IPS-18c (cell line): Measurements from ENCODE around the gene STX12.
"Not testable (repeated sequence)": the region's sequence is repeated elsewhere in the genome, so short reads cannot be mapped to it uniquely, and the experiment has no call there.

ENCODE experiments used
- H3K4me3 ChIP-seq: 2 replicates; pipeline ENCODE4 v1.7.0; 2013; ENCODE audit warnings: low read depth, mild to moderate bottlenecking, low read length, moderate library complexity; ENCODE audit not compliant: insufficient read depth
- H3K9me3 ChIP-seq: one replicate; pipeline ENCODE4 v1.6.1; 2013; ENCODE audit warnings: mild to moderate bottlenecking, low read length, moderate library complexity; ENCODE audit not compliant: control insufficient read depth, insufficient read depth

Gene STX12

DNA sequence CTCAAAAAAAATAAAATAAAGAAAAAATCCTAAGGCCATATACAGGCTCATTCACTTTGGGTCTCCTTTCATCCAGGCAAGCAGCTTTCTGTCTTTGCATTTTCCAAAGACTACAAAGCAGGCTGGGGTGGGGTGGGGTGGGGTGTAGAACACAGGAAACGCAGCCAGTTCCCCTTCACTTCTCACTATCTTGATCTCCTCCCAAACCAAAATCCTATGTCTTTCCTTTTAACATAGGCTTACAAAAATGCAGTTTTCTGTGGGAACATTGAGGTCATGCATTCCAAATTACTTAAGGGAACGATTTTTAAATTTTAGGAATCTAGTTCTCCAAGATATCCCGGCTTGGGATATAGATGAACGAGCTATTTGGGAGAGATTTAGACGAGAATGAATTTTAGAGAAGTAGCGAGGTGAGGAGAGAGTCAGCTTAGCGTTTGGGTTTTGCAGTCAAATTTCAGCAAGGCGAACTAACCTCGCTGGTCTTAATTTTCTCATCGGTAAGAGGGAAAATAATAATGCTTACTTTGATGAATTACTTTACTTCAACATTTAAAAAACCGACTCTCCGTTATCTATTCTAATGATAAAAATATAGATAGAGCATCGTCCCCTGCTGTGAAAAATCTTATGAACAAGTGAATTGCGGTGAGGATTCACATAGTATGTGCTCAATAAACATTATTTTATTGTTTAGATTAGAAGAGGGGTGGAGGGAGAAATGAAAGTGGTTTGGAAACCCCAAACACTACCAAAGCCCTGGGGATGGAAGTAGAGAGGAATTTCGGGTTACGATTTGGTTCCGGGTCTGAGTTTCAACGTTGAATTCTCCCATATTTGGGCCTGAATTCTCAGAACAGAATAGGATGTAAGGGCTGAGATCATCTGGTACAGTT, 735 bp upstream of the STX12 start:
- no peaks in the 10 kb centered on the region for H3K9me3 ChIP-seq

DNA sequence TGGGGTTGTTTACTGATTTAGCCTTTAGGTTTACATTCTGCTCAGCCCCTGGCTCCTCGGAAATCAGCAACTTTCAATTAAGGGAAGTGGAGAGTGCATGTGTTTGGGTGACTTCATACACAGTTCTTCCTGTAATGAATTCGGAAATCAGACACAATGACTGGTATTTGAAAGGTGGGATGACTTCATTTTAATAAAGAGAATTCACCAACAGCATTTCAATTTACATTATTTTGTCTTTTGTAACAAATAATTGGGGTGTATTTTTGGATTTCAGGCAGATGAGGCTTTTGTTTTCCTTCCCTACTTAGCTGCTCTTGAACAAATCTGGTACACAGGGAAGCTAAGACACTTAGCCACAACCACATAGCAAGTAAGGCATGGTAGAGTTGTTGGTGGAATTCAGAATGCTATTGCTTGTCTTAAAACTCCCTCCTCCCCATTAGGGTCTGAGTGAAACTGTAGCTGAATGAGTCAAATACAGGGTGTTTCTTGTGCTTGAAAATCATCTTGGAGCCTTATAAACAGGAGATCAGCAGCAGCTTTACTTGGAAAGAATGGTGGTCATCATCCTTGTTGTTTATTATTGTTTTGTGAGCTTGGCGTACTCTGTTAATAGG, 917 bp downstream of the STX12 start:
- no peaks in the 10 kb centered on the region for H3K9me3 ChIP-seq
- peak overlapping the region; percentile 97 for H3K4me3 ChIP-seq

More for the DNA sequence above, 735 bp upstream of the STX12 start:
- peak overlapping the region; percentile 97; the same call in 1 of the 2 replicates for H3K4me3 ChIP-seq

DNA sequence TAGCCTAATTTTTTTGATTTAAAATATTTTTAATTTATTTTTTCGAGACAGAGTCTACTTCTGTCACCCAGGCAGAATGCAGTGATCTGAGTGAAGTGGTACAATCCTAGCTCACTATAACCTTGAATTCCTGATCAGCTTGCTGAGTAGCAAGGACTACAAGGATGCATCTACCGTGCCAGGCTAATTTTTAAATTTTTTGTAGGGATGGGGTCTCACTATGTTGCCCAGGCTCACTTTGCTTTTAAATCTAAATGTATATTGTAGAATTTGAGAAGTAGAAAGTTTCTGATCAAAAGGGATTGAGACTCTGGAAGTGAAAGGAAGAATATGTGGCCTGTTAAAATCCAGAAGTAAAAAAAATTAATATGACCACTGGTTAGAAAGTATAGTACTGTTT, 1.6 kb downstream of the STX12 start:
- no peaks in the 10 kb centered on the region for H3K9me3 ChIP-seq
- H3K4me3 ChIP-seq: no peak overlapping the region

DNA sequence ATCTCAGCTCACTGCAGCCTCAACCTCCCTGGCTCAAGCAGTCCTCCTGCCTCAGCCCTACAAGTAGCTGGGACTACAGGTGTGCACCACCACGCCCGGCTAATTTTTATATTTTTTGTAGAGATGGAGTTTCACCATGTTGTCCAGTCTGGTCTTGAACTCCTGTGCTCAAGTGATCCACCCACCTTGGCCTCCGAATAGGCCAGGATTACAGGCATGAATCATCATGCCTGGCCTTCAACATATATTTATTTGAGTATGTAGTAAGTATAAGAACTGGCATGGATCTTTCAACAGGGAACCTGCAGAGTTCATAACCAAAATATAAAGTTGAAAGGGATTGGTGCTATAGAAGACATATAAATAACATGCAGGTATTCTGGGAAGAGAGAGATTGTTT, 2.3 kb downstream of the STX12 start:
- H3K4me3 ChIP-seq, H3K9me3 ChIP-seq: not testable (repeated sequence)

DNA sequence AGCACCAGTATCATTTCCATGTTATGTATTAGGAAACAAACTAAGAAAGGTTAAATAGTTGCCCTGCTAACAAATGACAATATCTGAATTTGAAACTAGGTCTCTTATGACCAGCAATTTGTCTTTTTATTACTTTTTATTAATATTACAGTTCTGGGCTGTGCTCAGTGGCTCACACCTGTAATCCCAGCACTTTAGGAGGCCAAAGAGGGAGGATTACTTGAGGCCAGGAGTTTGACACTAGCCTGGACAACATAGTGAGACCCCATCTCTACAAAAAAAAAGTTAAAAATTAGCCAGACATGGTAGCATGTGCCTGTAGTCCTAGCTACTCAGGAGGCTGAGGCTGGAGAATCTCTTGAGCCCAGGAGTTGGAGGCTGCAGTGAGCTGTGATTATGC, 3.3 kb downstream of the STX12 start:
- H3K4me3 ChIP-seq, H3K9me3 ChIP-seq: not testable (repeated sequence)

DNA sequence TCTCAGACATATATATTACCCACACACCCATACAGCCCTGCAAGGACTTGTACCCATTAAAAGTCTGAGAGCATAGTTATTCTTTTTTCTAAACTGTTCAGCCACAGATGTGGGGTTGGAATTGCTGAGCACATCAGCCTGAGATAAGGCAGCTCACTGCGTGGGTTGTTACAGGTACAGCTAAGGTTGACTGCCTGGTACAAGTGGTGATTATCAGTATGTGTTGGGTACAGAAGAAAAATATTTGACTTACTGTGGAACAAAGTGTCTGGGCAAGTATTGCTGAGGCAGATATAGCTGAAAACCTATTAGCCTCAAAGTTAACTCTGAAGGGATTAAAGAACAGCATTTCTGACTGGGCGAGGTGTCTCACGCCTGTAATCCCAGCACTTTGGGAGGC, 5.0 kb downstream of the STX12 start:
- Histone ChIP-seq H3K4me3 (no peak overlapping the region), H3K9me3 (no peaks in the 10 kb centered on the region)

DNA sequence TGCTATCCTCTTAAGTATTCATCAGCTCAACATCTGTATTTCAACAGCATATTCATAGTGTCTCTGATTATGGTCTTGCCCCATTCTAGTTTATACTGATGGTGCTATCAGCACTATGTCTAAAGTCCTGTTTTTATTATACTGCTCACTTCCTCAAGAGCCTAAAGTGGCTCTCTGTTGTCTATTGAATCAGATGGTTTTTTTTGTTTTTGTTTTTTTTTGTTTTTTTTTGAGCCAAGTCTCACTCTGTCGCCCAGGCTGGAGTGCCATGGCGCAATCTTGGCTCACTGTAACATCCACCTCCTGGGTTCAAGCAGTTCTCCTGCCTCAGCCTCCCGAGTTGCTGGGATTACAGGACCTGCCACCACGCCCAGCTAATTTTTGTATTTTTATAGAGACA, 6.1 kb downstream of the STX12 start:
- H3K4me3 ChIP-seq: no peak overlapping the region
- H3K9me3 ChIP-seq: no peaks in the 10 kb centered on the region

DNA sequence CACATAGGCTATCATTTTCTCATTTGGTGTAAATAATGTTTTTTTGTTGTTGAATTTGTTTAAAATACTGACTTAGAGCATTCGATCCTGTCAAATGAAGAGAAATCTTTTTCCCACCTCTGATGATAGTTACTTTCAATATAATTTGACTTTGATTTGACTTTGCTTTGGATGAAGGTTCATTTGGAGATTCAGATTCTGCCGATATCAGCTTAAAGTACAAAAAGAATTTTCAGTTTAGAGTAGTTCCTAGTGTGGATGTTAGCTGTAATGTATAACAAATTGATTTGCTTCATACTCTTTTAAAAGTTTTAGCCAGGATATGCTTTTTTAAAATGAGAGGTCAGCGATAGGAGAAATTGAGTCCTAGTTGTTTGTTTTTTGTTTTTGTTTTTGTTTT, 9.9 kb downstream of the STX12 start:
- Histone ChIP-seq H3K9me3 (no peaks in the 10 kb centered on the region), H3K4me3 (no peak overlapping the region)

DNA sequence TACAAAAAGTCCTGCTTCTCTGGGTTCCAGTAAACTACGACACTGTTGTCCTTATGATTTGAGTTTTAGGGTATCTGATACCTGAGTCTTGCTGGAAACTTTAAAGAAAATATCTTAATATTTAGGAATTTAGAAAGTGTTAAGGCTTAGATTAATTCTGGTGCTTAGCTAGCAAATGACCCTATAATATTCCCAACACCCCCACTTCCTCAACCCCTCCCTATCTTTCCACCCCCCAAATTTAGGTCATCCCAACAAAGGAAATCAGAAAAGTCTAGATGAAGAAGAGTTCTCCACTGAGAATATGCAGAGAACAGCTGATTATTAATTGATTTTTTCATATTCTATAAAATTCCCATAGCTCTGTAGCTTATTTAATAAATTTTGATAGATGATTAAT, 11.7 kb downstream of the STX12 start:
- Histone ChIP-seq H3K4me3 (no peak overlapping the region), H3K9me3 (no peaks in the 10 kb centered on the region)

DNA sequence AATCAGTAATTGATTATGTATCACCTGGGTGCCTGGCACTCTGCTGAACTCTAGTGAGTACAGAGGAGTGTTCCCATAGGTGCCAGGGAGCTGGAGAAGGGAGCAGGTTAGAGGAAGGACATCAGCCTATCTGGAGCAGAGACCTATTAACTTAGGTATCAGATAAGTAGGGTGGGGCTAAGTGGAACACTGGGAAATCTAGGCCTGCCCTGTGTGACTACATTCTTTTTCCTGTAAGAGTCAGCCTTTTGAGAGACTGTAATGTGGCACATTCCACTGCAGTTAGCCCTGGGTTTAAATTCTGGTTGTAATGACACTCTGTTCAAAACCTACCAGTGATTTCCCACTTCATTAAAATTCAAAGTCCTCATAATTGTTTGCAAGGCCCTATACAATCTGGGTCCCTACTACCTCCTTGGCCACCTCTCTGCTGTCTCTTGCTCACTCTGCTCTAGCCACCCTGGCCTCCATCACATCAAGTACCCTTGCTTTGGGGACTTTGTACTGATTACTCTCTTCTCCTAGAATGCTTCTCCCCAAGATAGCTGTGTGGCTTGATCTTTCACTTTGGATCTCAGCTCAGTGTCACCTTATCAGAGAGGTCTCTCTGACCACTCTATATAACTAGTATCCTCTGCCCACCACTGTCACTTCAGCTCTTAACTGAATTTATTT, 12.9 kb downstream of the STX12 start:
- H3K9me3 ChIP-seq: no peaks in the 10 kb centered on the region
- H3K4me3 ChIP-seq: no peak overlapping the region

DNA sequence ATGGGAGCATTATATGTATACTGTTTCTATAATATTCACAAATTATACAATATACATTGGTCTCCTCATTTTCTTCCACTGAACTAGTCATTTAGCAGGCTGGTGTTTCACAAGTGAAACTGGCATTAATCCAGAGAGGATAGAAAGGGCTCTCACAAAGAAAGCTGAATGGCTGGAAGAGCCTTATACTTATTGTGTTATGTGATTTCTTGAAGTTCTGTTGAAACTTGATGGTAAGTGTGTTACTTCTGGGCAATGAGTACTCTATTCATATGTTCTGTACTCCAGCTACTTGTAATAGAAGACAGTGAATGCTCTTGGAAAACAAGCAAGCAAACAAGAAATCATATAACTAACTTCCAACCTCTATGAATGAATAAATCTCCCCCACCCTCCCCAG, 14.9 kb downstream of the STX12 start:
- Histone ChIP-seq H3K4me3 (no peak overlapping the region), H3K9me3 (no peaks in the 10 kb centered on the region)

DNA sequence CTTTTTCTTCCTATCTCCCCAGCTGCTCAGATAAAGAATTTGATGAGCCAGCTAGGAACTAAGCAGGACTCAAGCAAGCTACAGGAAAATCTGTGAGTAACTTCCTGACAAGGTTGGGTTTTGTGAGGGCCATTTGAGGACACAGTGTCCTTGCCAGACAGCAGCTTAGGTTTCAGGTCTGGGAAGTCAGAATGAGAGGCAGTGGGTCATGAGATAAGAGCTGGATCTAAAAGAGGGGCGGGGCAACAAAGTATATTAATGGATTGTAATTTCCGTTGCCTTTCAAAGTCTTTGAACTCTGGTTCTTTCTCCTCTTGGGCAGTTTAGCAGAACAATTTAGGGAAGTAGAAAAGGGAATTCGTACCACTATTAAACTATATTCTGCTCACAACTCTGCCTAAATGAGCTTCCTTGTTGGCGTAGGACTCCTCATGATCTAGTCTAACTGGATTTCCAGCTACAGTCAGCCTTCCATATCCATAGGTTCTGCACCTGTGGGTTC, 16.6 kb downstream of the STX12 start:
- no peak overlapping the region for H3K4me3 ChIP-seq

DNA sequence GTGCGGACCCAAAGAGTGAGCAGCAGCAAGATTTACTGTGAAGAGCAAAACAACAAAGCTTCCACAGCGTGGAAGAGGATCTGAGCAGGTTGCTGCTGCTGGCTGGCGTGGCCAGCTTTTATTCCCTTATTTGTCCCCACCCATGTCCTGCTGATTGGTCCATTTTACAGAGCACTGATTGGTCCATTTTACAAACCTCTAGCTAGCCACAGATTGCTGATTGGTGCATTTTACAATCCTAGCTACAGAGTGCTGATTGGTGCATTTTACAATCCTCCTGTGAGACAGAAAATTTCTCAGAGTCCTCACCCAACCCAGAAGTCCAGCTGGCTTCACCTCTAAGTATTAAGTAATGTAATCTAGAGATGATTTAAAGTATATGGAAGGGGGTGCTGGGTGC, 17.3 kb downstream of the STX12 start:
- not testable (repeated sequence) for H3K9me3 ChIP-seq, H3K4me3 ChIP-seq

More for the DNA sequence above, 16.6 kb downstream of the STX12 start:
- no peaks in the 10 kb centered on the region for H3K9me3 ChIP-seq

DNA sequence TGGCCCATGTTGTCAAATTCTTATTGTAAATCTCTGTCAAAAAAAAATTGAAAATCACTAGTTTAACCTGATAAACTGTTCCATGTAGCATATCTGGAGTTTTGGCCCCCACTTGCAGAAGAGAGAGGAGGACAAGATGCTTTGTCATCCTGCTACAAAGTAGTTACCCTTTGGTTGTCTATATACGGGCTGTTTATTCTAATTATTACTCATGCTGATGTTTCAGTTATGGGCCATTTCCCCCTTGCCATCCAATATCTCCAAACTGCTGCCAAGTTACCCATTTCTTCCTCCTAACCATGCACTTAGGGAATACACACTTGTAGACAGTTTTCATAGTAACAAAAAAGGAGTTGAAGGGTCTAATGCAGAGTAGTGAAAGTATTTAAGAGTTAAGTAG, 22.6 kb downstream of the STX12 start:
- H3K4me3 ChIP-seq: no peak overlapping the region
- no peaks in the 10 kb centered on the region for H3K9me3 ChIP-seq

DNA sequence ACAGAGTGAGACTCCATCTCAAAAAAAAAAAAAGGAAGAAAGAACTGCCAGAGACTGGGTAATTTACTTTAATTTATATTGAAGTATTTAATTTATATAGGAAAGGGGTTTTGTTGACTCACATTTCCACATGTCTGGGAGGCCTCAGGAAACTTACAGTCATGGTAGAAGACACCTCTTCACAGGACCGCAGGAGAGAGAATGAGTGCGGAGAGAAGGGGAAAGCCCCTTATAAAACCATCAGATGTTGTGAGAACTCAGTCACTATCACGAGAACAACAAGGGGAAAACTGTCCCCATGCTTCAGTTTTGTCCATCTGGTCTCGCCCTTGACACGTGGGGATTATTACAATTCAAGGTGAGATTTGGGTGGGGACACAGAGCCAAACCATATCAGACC, 31.8 kb downstream of the STX12 start:
- no peak overlapping the region for H3K4me3 ChIP-seq
- H3K9me3 ChIP-seq: no peaks in the 10 kb centered on the region

DNA sequence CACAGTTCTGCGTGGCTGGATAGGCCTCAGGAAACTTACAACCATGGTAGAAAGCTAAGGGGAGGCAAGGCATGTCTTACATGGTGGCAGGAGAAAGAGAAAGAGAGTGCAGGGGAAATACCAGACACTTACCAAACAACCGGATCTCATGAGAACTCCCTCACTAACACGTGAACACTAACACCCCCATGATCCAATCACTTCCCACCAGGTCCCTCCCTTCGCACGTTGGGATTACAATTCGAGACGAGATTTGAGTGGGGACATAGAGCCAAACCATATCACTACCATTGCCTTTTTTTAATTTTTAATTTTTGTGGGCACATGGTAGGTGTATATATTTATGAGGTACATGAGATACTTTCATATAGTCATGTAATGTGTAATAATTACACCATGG, 33.7 kb downstream of the STX12 start:
- no peaks in the 10 kb centered on the region for H3K9me3 ChIP-seq
- no peak overlapping the region for H3K4me3 ChIP-seq

DNA sequence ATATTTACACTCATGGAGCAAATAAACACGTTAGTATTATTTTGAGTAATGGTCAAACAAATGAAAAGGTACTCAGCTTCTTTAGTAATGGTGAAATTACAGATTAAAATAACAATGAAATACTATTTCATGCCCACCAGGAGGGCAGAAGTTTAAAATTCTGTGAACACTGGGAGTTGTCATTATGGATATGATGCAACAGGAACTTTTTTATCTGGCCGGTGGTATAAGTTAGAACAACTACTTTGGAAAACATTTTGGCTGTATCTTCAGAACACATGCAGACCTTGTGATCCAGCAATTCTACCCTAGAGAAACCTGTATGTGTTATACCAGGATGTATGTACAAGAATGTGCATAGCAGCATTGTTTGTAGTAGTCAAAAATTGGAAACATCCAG, 34.4 kb downstream of the STX12 start:
- no peak overlapping the region for H3K4me3 ChIP-seq
- no peaks in the 10 kb centered on the region for H3K9me3 ChIP-seq

DNA sequence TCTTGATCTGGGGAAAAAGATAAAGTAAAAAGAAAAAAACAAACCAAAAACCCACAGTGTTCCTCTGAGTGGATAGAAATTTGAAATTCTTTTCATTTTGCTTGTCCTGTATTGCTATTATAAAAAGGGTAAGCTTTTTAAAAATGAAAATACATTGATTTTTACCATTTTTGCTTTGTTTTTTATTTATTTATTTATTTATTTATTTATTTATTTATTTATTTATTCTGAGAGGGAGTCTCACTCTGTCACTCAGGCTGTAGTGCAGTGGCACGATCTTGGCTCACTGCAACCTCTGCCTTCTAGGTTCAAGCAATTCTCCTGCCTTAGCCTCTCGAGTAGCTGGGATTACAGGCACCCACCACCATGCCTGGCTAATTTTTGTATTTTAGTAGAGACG, 35.1 kb downstream of the STX12 start:
- H3K9me3 ChIP-seq, H3K4me3 ChIP-seq: not testable (repeated sequence)
